CD14-positive monocyte (primary cell): Measurements from ENCODE around the gene IFNL2. TPM values are rescaled to one million over a fixed set of nuclear protein-coding genes. Genes with fewer than 3 reads are reported as not detected.

ENCODE experiments used
- DNase-seq, 3 donors: peaks; one replicate each; pipeline ENCODE4 v3.0.0-alpha.2; 2011 to 2022
- H2AFZ ChIP-seq: 2 replicates; pipeline ENCODE4 v1.6.0; 2012; ENCODE audit warnings: mild to moderate bottlenecking, low read depth, low read length, inconsistent platforms; ENCODE audit not compliant: insufficient read depth, poor library complexity, severe bottlenecking
- H3K27ac ChIP-seq, 2 donors: 1 replicate in 1 of 2; 2 replicates in 1 of 2; pipeline ENCODE4 v1.5.1; 2012 to 2013; ENCODE audit warnings: low read length in 2 of 2, control low read depth in 1 of 2, inconsistent platforms in 1 of 2, low read depth in 1 of 2, mild to moderate bottlenecking in 1 of 2
- H3K27me3 ChIP-seq, 2 donors: one replicate each; pipeline versions ENCODE4 v1.6.0 to v1.6.1; 2011 to 2013; ENCODE audit warnings: low read length in 2 of 2; ENCODE audit not compliant: control insufficient read depth in 2 of 2, insufficient read depth in 2 of 2
- H3K36me3 ChIP-seq, 2 donors: replicated peaks in 1 of 2; 1 replicate in 1 of 2; 2 replicates in 1 of 2; pipeline versions ENCODE4 v1.5.1 to v1.6.1; 2012 to 2013; ENCODE audit warnings: low read length in 2 of 2, control low read depth in 1 of 2, inconsistent platforms in 1 of 2, mild to moderate bottlenecking in 1 of 2; ENCODE audit not compliant: insufficient read depth in 2 of 2, control insufficient read depth in 1 of 2
- H3K4me1 ChIP-seq, 2 donors: 1 replicate in 1 of 2; 2 replicates in 1 of 2; pipeline versions ENCODE4 v1.5.1 to v1.6.1; 2012 to 2013; ENCODE audit warnings: low read length in 2 of 2, control low read depth in 1 of 2, inconsistent platforms in 1 of 2, mild to moderate bottlenecking in 1 of 2, moderate library complexity in 1 of 2; ENCODE audit not compliant: insufficient read depth in 2 of 2, control insufficient read depth in 1 of 2
- H3K4me2 ChIP-seq: replicated peaks from 2 replicates; pipeline ENCODE3; 2012; ENCODE audit warnings: low read length, moderate library complexity, mild to moderate bottlenecking; ENCODE audit not compliant: poor library complexity, severe bottlenecking; ENCODE audit errors: extremely low read depth
- H3K4me3 ChIP-seq, 3 experiments: fragments of 200-600 bp in 1 of 3; sonication (generic) in 1 of 3; replicated peaks in 1 of 3; 1 replicate in 2 of 3; 2 replicates in 1 of 3; pipeline ENCODE4 v1.5.1; 2011 to 2013; ENCODE audit warnings: low read length in 3 of 3, mild to moderate bottlenecking in 3 of 3, control low read depth in 2 of 3, low read depth in 2 of 3, inconsistent platforms in 1 of 3, moderate library complexity in 1 of 3
- H3K79me2 ChIP-seq: 2 replicates; pipeline ENCODE4 v1.6.0; 2012; ENCODE audit warnings: mild to moderate bottlenecking, control low read depth, inconsistent platforms, low read length, moderate library complexity; ENCODE audit not compliant: insufficient read depth
- H3K9ac ChIP-seq: 2 replicates; pipeline ENCODE4 v1.6.0; 2017; ENCODE audit warnings: low read length, mild to moderate bottlenecking; ENCODE audit not compliant: insufficient read depth, poor library complexity, severe bottlenecking
- H3K9me3 ChIP-seq, 2 donors: replicated peaks in 1 of 2; 1 replicate in 1 of 2; 2 replicates in 1 of 2; pipeline versions ENCODE4 v1.5.1 to v1.6.1; 2012 to 2013; ENCODE audit warnings: low read length in 2 of 2, control low read depth in 1 of 2; ENCODE audit not compliant: control insufficient read depth in 1 of 2, insufficient read depth in 1 of 2
- H4K20me1 ChIP-seq: 2 replicates; pipeline ENCODE4 v1.6.0; 2012; ENCODE audit warnings: mild to moderate bottlenecking, low read length, control low read depth, moderate library complexity; ENCODE audit not compliant: insufficient read depth
- H3K27ac Mint-ChIP-seq, 7 donors: one replicate each; pipeline ENCODE4 v1.8.0; 2020; ENCODE audit warnings: mild to moderate bottlenecking in 7 of 7, mixed read lengths in 7 of 7, moderate library complexity in 6 of 7, inconsistent platforms in 2 of 7
- H3K27me3 Mint-ChIP-seq, 3 donors: one replicate each; pipeline ENCODE4 v1.8.0; 2021 to 2022; ENCODE audit warnings: low read depth in 3 of 3, mild to moderate bottlenecking in 3 of 3, mixed read lengths in 3 of 3, moderate library complexity in 3 of 3, inconsistent platforms in 1 of 3
- H3K36me3 Mint-ChIP-seq, 2 donors: one replicate each; pipeline ENCODE4 v1.8.0; 2020; ENCODE audit warnings: mixed read lengths in 2 of 2, inconsistent platforms in 1 of 2, mild to moderate bottlenecking in 1 of 2
- H3K4me1 Mint-ChIP-seq: one replicate; pipeline ENCODE4 v1.8.0; 2020; ENCODE audit warnings: mild to moderate bottlenecking, mixed read lengths
- H3K4me3 Mint-ChIP-seq, 2 donors: one replicate each; pipeline ENCODE4 v1.8.0; 2020; ENCODE audit warnings: mild to moderate bottlenecking in 2 of 2, mixed read lengths in 2 of 2, moderate library complexity in 1 of 2
- H3K9me3 Mint-ChIP-seq, 7 donors: one replicate each; pipeline ENCODE4 v1.8.0; 2020 to 2022; ENCODE audit warnings: mixed read lengths in 7 of 7, mild to moderate bottlenecking in 6 of 7, moderate library complexity in 6 of 7, inconsistent platforms in 2 of 7
- CTCF ChIP-seq: fragments of 200-600 bp; IDR thresholded peaks from one replicate; pipeline ENCODE4 v1.8.0; 2022; ENCODE audit warnings: antibody characterized with exemption, mild to moderate bottlenecking
- WGBS: methylation state at CpG from one replicate; pipeline ENCODE4 v1.1.5; 2013; ENCODE audit warnings: missing lambda C conversion rate; ENCODE audit not compliant: insufficient coverage; 5-methylcytosine and 5-hydroxymethylcytosine counted together
- intact Hi-C, 2 donors: fragments of 100-400 bp; cut with micrococcal nuclease; formaldehyde crosslinking; loops; one replicate each; pipeline versions ENCODE4 v1.15.0 to v1.15.1; 2023
- polyA plus RNA-seq, 3 donors: library from polyadenylated mRNA; depleted of rRNA in 1 of 3; unstranded in 2 of 3; stranded (reverse) in 1 of 3; fragments of 300-500 nt in 2 of 3; fragments of >200 nt in 1 of 3; fragmentation: Illumina TruSeq in 2 of 3; gene quantifications; 1 replicate in 2 of 3; 2 replicates in 1 of 3; pipeline ENCODE4 v1.2.3, GENCODE V29; 2012 to 2021

The IFNL2 gene
- polyA plus RNA-seq, 3 donors: not detected

- no peak for DNase-seq
- Histone ChIP-seq H3K27ac (no peak overlapping the region), H3K4me1 (no peaks in the 10 kb centered on the region), H3K9me3 (no peaks in the 10 kb centered on the region), H2AFZ (peak overlapping the region; percentile 41), H3K4me2 (no peak overlapping the region), H4K20me1 (no peaks in the 10 kb centered on the region), H3K79me2 (no peaks in the 10 kb centered on the region), H3K36me3 (no peaks in the 10 kb centered on the region), H3K9ac (peak overlapping the region; percentile 15), H3K4me3 (no peak overlapping the region), H3K27me3 (no peaks in the 10 kb centered on the region)
- Mint-ChIP-seq H3K4me1 (peaks cover 5% of the 10 kb centered on the region), H3K36me3 (no peaks in the 10 kb centered on the region), H3K9me3 (no peaks in the 10 kb centered on the region), H3K27ac (no peak overlapping the region), H3K4me3 (peak overlapping the region; percentile 56 to 64), H3K27me3 (peaks cover 2 to 7% (median 4%) of the 10 kb centered on the region in 3 donors)
- intact Hi-C loops: no loop called here
- WGBS: 24% methylated on average over 19 of the region's 22 CpGs
- no peak for TF ChIP-seq CTCF
Observed at GRCh38 chr19:39237200-39238184, 30.7 kb upstream of the IFNL2 start.

GRCh38 chr19:39238209-39238608 is 30.0 kb upstream of the IFNL2 start:
- Histone ChIP-seq H3K9me3 (no peaks in the 10 kb centered on the region), H3K36me3 (no peaks in the 10 kb centered on the region), H4K20me1 (no peaks in the 10 kb centered on the region), H3K27ac (no peak overlapping the region), H3K4me3 (no peak overlapping the region), H2AFZ (no peak overlapping the region), H3K9ac (peak overlapping the region; percentile 15), H3K4me1 (no peaks in the 10 kb centered on the region), H3K27me3 (no peaks in the 10 kb centered on the region), H3K79me2 (no peaks in the 10 kb centered on the region), H3K4me2 (no peak overlapping the region)
- DNase-seq: no peak
- Mint-ChIP-seq H3K4me3 (no peak overlapping the region), H3K27ac (peak overlapping the region in 1 of 7 donors; percentile 42), H3K27me3 (peaks cover 2 to 7% (median 4%) of the 10 kb centered on the region in 3 donors), H3K4me1 (peaks cover 5% of the 10 kb centered on the region), H3K36me3 (no peaks in the 10 kb centered on the region), H3K9me3 (no peaks in the 10 kb centered on the region)
- no peak for TF ChIP-seq CTCF
- intact Hi-C loops: no loop called here
- WGBS: 95% methylated on average over 5 of the region's 6 CpGs
